ENCODE results near the gene ALK.

Gene ALK

DNA sequence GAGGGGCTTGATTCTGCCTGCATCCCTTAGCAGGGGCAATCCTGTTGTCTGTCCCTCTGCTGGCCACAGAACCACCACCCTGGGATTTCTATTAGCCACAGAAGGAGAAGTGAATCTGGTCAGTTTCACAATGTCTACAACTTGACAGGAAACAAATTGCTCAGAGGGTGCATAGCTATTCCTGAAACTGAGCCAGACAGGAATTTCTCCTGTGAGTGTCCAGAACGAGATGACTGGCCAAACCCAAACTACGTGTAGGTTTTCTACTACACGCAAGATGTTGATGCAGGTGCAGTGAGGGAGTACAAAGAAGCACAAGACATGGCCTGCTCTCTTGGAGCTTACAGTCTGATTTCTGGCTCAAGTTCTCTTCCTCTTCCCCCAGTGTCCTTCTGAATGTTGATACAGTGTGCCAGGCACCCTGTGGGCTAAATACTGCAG is 604.3 kb downstream of the ALK start:
- peak; percentile 44 for DNase-seq (ENCODE audit: low spot score)

DNA sequence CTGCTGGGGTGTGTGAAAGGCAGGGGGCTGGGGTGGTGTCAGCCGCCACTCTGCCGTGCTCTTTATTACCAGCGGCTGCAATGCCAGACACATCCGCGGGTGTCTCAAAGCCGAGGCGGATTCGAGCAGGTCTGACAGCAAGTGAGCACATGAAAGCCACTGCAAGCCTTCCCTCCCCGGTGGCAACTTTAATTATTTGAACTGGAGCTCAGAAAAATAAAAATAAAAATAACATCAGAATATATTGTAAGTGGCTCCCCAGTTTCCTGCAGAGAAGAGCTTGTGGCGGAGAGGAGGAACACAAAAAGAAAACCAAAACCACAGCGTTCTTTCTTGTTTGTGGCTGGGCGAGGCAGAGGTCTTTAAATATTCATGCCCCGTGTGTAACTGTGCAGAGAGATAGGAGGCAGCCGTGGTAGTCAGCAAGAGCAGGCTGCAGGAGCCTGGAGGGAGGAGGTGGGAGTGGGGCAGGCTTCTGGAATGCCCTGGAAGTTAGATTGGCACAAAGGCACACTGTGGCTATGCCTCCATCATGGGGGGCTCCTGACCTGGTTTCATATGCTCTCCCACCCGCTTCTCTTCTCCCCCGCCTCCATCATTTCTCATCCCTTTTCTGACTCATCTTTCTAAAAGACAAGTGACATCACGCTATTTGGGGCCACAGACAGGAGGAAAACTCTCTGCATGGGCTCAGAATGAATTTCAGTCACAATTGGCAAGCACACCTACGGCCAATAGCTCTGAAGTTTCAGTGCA is 606.4 kb downstream of the ALK start:
- peak; percentile 40 for DNase-seq (ENCODE audit: low spot score)

DNA sequence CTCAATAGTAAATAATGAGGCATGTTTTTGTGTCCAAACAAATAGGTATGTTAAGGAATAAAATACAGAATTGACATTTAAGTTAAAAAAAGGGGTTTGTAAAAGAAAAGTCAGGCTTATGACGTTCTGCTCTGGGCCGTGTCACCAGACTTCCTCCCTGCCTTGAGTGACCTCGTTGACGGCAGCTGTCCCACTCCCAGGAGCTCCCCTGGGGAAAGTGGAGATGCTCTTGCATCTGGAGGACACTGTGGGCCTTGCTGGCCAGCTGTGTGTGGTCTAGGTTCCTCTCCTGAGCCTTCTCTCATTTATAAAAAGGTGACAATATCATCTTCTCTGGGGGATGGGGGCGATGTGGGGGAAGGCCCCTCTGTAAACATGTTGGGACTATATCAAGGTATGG is 609.9 kb downstream of the ALK start:
- DNase-seq (ENCODE audit: low spot score): no peak

DNA sequence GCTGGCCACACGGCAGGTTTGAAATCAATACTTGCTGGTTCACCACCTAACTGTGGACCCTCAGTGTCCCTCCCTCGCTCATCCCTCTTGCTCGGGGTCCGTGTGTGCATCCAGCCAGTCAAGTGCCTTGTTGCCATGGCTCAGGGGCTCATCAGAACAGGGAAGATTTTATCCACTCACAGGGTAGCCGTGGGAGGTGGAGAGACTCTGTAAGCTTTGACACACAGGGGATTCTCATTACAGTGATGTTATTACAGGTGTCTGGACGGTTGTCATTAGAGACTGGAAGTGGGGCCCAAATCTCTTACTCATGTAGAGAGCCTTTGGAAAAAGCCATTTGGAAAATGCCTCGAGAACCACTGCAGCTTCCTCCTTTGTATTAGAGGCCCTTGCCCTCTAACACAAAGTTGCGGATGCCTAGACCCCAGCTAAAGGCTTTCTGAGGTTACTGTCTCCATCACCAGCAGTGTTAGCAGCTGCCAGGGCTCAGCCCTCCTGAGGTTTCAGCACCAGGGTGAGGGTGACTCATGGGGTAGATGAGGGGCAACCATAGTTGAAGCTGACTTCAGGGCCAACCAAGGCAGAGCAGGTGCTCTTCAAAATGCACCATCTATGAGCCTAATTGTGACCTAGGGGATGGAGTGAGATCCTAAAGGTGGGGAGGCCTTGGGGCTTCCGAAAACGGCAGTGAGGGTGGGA is 610.6 kb downstream of the ALK start:
- no peak for DNase-seq (ENCODE audit: low spot score)

DNA sequence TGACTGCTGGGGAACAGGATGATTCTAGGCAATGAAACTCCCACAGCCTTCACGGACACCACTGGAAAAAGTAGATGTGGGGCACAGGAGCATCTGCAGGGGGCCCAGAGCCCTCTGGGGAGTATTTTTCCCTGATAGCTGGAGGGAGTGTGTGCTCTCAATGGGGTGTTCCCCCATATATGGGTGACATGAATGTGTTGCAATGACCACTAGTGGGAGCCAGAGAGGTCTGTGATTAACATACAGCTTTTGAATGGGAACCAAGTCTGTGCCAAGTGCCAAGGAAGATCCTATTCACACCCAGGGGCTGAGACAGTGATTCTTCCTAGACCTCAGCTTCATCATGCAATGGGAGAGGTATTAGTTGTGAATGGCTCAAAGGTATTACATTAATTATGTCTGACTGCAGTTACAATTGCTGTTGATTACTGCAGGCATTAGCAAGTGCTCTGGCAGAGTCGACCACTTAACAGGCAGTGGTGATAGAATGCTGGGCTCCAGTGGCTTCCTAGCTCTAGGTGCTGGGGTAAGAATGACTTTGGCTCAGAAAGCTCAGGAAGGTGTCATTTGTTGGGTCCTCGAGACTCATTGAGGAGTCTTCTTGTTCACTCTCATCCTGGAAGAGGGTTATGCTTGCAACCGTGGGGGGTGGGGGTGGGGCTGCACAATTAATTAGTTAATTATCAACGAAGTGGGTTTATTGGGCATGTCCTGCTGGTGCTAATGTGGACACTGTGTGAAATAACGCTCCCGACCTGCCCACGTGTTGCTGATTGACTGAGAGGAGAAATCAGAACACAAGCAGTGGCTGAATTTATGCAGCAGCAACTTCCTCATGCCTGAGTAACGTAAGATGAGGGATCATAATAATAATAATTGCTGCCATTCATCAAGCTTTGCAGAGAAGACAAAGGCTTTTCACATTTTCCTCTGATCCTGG is 612.0 kb downstream of the ALK start:
- DNase-seq (ENCODE audit: low spot score): peak; percentile 72

DNA sequence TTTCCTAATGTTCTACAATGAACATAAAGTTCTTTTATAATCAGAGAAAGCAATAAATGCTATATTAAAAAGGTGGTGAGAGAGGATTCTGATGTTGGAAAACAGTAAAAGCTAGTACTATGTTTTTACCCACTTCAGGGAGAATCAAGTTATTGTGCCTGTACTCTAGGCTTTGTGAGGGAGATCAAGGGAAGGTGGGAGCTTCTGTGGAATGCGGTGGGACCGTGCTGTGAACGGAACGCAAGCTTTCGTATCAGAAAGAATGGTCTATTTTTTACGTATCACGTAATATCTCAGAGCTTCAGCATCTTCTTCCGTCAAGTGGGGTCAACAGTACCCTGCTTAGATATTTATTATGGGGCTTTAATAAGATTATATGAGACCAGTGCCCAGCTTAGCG is 613.0 kb downstream of the ALK start:
- no peak for DNase-seq (ENCODE audit: low spot score)

DNA sequence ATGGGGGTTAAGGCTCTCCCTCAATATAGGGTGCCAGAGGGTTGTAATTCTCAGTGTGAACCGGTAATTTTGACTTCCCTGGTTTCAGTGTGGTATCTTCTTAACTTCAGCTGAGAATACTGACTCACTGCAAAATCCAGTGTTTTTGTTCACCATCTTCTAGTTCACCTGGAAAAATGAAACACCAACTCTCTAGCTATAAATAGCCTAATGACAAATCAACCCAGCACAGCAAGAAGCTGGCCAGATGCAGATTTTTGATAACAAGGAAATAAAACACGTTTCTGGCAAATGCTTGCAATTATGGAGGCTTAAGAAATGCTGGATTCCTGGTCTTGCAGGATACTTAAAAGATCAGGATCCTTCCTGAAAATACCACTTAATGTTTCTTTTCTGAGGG is 613.9 kb downstream of the ALK start:
- DNase-seq (ENCODE audit: low spot score): peak; percentile 39

DNA sequence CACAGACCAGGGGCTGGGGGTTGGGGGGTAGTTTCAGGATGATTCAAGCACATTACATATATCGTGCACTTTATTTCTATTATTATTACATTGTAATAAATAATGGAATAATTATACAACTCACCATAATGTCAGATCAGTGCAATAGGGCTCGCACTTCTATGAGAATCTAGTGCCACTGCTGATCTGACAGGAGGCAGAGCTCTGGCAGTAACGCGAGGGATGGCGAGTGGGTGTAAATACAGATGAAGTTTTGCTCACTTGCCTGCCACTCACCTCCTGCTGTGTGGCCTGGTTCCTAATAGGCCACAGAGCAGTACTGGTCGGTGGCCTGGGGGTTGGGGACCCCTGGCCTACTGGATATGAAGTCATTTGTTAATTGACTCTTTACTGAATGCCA is 615.6 kb downstream of the ALK start:
- no peak for DNase-seq (ENCODE audit: low spot score)

DNA sequence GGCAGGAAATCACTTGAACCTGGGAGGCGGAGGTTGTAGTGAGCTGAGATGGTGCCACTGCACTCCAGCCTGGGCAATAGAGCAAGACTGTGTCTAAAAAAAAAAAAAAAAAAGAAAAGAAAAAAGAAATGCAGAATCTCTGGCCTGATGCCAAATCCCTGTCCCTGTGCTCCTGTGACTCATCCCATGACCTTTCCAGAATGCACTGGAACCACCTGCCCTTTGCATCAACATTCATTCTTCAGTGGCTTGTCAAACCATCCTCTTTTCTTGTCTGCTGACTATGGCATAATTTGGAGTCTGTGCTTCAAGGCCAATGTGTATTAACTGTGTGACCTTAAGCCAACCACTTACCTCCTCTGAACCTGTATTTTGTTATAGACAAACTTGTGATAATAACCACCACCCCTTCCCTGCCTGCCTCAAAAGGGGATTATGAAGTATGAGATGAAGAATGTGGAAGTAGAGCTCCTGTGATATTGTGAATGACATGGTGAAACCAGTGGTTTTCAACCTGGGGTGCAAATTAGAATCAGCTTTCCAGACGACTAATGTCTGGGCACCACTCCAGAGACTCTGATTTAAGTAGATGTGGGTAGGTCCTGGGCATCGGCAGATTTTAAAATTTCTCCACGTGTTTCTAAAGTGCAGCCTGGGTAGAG is 616.9 kb downstream of the ALK start:
- DNase-seq (ENCODE audit: low spot score): peak; percentile 86

DNA sequence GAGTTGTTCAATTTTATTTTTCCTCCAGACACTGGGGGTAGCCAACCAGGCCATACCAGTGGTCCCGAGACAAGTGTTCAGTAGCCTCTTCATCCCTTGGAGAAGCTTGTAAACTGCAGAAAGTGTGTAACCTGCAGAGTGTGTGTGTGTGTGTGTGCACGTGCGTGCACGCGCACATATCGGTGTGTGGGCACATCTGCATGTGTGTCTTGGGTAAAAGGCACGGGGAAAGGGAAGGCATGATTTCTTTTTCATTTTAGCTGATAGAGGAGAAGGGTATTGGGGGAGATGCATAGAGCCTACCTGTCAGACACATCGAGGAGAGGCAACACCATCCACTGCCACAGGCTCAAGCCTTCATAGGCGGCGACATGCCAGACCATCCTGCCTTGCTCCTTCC is 624.8 kb downstream of the ALK start:
- DNase-seq (ENCODE audit: low spot score): no peak

DNA sequence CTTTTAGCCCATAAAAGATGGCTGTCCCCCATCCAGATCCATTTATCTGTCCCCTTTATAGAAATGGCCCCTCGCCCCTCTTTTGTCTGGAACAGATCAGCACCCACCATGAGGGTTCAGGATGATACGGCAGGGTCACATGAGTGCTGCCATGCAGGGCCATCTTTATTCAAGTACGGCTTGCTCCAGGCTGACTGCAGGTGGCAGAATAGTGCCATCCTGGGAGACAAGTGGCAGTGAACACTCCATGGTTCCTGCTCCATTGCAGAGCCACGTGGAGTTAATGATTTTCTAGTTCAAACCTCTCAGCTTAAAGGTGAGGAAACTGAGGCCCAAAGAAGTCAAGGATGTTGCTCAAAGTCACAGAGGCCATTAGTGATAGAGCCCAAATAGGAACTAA is 625.5 kb downstream of the ALK start:
- peak; percentile 53 for DNase-seq (ENCODE audit: low spot score)

DNA sequence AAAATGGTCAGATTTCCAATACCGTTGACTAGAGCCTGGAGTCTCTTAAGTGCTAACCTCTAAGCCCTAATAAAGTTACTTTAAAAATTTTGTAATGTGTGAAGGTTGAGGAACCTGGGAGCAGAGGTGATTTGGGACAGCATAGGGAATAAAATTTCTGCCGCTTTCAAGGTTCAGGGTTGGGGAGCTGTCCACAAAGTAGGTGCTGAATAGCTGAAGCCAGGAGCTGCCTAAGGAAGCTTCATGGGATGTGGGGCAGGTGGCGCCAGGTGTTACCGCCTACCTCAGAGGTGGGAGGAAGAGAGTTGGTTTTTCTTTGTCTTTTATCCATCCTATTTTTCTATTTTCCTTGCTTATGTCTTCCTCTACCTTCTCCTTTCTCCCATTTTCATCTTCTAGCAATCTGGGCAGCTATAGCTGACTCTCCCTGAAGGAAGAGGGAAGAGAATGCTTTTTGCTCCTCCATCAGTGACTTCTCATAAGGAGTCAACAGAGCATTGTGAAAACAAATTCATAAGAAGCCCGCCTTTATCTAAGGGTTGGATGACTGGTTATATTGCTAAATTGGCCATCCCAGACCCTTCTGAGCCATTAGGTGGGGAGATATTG is 627.5 kb downstream of the ALK start:
- DNase-seq (ENCODE audit: low spot score): peak; percentile 29

DNA sequence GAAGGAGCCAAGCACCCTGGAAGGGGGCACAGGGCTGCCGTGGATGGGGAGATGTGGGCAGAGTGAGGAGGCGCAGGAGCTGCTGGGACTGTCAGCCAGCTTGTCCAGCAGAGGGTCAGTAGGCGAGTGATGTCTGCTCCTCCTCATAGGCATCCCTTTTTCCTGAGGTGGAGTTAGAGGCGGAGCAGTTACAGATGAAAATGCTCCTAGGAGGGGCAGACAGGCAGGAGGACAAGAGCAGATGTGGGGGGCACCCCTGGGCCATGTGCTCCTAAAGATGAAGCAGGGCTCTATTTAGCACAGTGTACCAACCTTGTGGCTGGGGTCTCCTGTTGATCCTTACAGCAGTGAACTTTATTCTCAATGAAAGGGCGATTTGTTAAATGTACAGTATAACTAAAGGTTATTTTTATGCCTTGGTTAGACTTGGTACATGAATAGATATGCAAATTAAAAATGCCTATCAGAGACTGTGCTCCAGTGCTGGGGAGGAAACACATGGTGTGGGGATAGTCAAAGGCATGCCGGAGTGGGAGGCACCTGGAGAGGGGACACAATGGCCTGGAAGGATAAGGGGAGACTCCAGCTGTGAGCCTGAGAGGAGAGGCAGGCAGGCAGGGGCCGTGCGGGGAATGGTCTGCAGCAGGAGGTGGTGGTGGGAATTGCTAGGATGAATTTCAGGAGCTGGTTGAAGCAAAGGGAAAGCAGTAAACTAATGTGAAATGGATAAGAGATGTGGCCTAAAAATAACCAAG is 630.9 kb downstream of the ALK start:
- no peak for DNase-seq (ENCODE audit: low spot score)

DNA sequence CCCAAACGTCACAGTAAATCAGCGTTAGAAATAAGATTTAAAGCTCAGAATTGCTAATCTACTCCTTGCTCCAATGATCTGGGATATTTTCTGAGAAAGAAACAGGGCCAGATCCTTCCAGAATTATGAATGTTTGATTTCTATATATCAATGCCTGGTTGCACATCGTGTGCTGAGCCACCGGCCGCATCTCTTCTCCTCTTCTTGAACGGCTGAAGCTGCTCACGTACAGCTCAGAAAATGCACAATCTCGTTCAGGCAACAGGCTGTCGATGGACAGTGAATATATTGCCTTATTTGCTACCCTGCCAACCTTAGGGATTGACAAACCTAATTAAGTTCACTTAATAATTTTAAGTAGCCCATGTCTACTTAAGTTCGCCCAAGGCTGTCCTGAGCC is 636.7 kb downstream of the ALK start:
- no peak for DNase-seq (ENCODE audit: low spot score)

DNA sequence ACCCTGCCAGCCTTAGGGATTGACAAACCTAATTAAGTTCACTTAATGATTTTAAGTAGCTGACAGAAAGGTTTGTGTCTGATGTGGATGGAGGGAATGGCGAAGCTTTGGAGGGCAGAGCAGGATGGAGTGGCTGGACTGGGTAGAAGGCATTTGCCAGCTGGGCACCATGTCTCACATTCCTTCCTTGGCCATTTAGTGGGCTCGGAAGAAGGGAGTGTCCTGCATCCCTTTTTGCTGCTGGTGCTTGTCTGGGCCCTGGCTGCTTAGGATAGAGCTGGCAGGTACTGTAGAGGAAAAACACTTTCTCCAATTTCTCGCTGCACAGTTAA is 639.5 kb downstream of the ALK start:
- DNase-seq (ENCODE audit: low spot score): no peak

DNA sequence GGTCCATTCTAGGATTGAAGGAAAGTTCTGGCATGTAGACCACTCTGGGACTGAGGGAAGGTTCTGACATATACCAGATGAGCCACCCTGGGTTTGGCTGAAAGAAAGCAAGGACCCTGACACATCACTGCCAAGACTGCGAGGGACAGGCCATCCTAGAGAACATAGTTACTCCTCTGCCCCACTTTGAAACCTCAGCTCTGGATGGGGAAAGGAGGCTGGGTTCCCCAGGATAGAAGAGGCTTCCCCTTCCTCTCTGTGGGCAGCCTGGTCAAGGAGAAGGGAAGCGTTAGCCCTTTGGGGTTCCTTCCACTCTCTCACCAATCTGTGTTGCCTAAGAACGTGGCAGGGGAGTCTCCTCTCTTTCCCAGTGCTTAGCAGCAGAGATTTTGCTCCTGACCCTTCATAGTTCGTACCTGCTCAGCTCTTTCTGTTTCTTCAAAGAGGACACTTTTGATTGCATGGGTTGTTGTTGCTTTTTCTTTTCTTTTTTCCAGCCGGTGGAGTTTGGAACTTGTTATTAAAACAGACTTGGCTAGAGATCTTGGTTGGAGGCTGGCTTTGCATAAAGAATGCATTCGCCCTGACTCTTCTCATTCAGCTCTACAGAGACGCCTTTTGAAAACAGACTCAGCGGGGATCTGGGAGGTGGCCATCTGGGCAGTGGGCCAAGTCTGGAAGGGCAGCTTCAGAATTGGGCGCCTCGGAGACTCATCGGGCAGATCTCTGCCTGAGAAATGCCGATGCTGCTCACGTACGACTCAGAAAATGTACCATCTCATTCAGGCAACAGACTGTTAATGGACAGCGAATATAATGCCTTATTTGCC is 640.1 kb downstream of the ALK start:
- DNase-seq (ENCODE audit: low spot score): peak; percentile 72

DNA sequence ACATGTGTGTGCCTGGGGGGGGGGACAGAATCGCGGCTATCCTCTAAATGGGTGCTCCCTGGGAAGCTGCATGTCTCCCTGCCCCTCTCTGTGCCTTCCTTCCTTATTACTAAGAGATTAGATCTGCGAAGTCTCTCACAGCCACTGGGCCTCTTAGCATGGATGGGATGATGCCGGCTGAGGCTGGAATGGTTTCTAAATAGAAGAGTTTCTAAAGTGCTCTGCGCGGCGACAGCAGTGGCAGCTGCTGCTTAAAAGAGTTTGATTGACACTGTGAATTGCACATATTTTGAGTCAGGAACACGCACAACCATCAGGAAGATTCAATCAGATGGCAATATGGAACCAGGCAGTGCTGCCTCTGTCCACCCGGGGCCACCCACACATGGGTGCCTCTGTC is 642.4 kb downstream of the ALK start:
- DNase-seq (ENCODE audit: low spot score): no peak

DNA sequence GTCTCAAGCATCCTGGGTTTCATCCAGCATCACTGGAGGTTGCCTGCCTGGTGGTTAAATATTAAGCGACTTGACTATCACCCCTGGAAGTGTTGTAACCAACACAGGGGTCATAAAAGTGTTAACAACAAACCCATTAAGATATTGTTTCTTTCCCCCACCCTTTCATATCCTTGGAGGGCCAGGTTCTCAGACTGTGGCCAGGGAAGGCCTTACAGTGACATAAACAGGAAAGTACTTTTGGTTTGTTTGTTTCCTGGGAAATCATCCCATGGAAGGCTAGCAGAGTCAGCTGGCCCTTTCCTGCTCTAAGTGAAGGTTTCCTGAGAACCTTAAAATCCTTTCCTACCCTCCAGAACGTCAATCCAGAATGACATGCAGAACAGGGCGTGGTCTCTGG is 645.2 kb downstream of the ALK start:
- DNase-seq (ENCODE audit: low spot score): no peak

DNA sequence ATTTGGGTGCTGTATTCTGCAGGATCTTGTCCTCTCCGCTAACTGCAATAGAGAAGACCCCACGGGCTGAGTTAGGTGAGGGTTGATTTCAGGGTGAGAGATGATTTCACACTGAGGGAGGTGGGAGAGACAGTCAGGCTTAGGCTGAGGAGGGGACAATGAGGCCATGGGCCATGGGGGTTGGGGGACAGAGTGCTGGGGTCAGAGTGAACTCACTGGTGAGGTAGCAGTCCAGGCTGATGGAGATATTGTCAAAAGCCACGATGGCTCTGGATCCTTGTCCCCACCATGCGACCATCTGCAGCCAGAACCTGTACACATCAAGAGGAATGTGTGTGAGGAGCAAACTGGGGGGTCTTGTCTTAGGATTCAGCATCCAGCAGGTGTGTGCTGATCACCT is 646.2 kb downstream of the ALK start:
- DNase-seq (ENCODE audit: low spot score): no peak

Measured in kidney tubule cell (primary cell).